Measurements from ENCODE around the gene HS3ST5.

The HS3ST5 gene

GRCh38 chr6:114339706-114340105 lies 3.1 kb downstream of the HS3ST5 start:
- Histone ChIP-seq H3K36me3 (ENCODE audit: control insufficient read depth in 1 of 2, insufficient read depth in 2 of 2, low read depth in 1 of 2, low read length in 2 of 2) (no peaks in the 10 kb centered on the region), H2AFZ (ENCODE audit: low read depth, low read length) (no peak overlapping the region), H3K27me3 (ENCODE audit: control insufficient read depth in 1 of 2, insufficient read depth in 1 of 2, low read length in 2 of 2) (peaks cover 0 to 26% of the 10 kb centered on the region in 2 experiments), H4K8ac (ENCODE audit: low read length) (no peak overlapping the region), H2BK5ac (ENCODE audit: low read depth, low read length, poor library complexity, severe bottlenecking) (no peak overlapping the region), H4K91ac (ENCODE audit: low read length) (no peak overlapping the region), H2AK5ac (ENCODE audit: low read length, severe bottlenecking) (no peak overlapping the region), H3K27ac (ENCODE audit: low read length, poor library complexity, severe bottlenecking) (no peak overlapping the region), H2BK12ac (ENCODE audit: low read length in 2 of 2) (no peak overlapping the region), H3K4me3 (ENCODE audit: insufficient read depth in 1 of 2, low read depth in 1 of 2, low read length in 2 of 2) (no peak overlapping the region), H2BK15ac (ENCODE audit: low read depth, poor library complexity, severe bottlenecking) (no peak overlapping the region), H2BK120ac (ENCODE audit: low read depth, low read length) (no peak overlapping the region), H3K4me2 (ENCODE audit: low read length, poor library complexity, severe bottlenecking) (peak overlapping the region; percentile 23), H3K79me1 (replicated peaks; ENCODE audit: low read length, poor library complexity, severe bottlenecking) (peaks cover 10% of the 10 kb centered on the region), H3K9ac (ENCODE audit: low read length) (peak overlapping the region; percentile 16), H3K18ac (ENCODE audit: low read depth in 1 of 2, low read length in 2 of 2) (no peak overlapping the region), H3K4ac (ENCODE audit: low read depth in 1 of 2, low read length in 2 of 2) (no peak overlapping the region), H3K14ac (ENCODE audit: low read length in 2 of 2) (no peak overlapping the region), H3K9me3 (ENCODE audit: control insufficient read depth, low read length) (no peaks in the 10 kb centered on the region), H3K4me1 (ENCODE audit: control insufficient read depth, insufficient read depth, low read depth, low read length) (peaks cover 15% of the 10 kb centered on the region), H3K23ac (ENCODE audit: low read length in 2 of 2) (no peak overlapping the region)
- peak; percentile 23 for DNase-seq
- 0% methylated on average over 1 of the region's 1 CpG for WGBS

- no peak overlapping the region for H3K14ac ChIP-seq (ENCODE audit: low read length in 2 of 2)
- H3K4me3 ChIP-seq (ENCODE audit: insufficient read depth in 1 of 2, low read depth in 1 of 2, low read length in 2 of 2) = no peak overlapping the region
- no peak overlapping the region for H2AK5ac ChIP-seq (ENCODE audit: low read length, severe bottlenecking)
- peaks cover 8% of the 10 kb centered on the region for H3K79me1 ChIP-seq (replicated peaks; ENCODE audit: low read length, poor library complexity, severe bottlenecking)
- no peak overlapping the region for H3K27ac ChIP-seq (ENCODE audit: low read length, poor library complexity, severe bottlenecking)
- no peak overlapping the region for H3K4me2 ChIP-seq (ENCODE audit: low read length, poor library complexity, severe bottlenecking)
- H2BK12ac ChIP-seq (ENCODE audit: low read length in 2 of 2) = no peak overlapping the region
- no peak overlapping the region for H3K9ac ChIP-seq (ENCODE audit: low read length)
- no peak overlapping the region for H2BK15ac ChIP-seq (ENCODE audit: low read depth, poor library complexity, severe bottlenecking)
- no peak overlapping the region for H4K91ac ChIP-seq (ENCODE audit: low read length)
- H2AFZ ChIP-seq (ENCODE audit: low read depth, low read length) = no peak overlapping the region
- no peak for DNase-seq
- H2BK5ac ChIP-seq (ENCODE audit: low read depth, low read length, poor library complexity, severe bottlenecking) = no peak overlapping the region
- H3K9me3 ChIP-seq (ENCODE audit: control insufficient read depth, low read length) = no peaks in the 10 kb centered on the region
- no peak overlapping the region for H2BK120ac ChIP-seq (ENCODE audit: low read depth, low read length)
- no peaks in the 10 kb centered on the region for H3K4me1 ChIP-seq (ENCODE audit: control insufficient read depth, insufficient read depth, low read depth, low read length)
- no peak overlapping the region for H3K4ac ChIP-seq (ENCODE audit: low read depth in 1 of 2, low read length in 2 of 2)
- H3K18ac ChIP-seq (ENCODE audit: low read depth in 1 of 2, low read length in 2 of 2) = no peak overlapping the region
- H4K8ac ChIP-seq (ENCODE audit: low read length) = no peak overlapping the region
- WGBS = 100% methylated on average over 3 of the region's 4 CpGs
- no peaks in the 10 kb centered on the region for H3K36me3 ChIP-seq (ENCODE audit: control insufficient read depth in 1 of 2, insufficient read depth in 2 of 2, low read depth in 1 of 2, low read length in 2 of 2)
- H3K23ac ChIP-seq (ENCODE audit: low read length in 2 of 2) = no peak overlapping the region
- no peaks in the 10 kb centered on the region for H3K27me3 ChIP-seq (ENCODE audit: control insufficient read depth in 1 of 2, insufficient read depth in 1 of 2, low read length in 2 of 2)
Measured at GRCh38 chr6:114334237-114334636, 8.6 kb downstream of the HS3ST5 start.

GRCh38 chr6:114327074-114327473 lies 15.7 kb downstream of the HS3ST5 start:
- H3K79me1 ChIP-seq (replicated peaks; ENCODE audit: low read length, poor library complexity, severe bottlenecking) = no peaks in the 10 kb centered on the region
- no peak overlapping the region for H3K4me3 ChIP-seq (ENCODE audit: insufficient read depth in 1 of 2, low read depth in 1 of 2, low read length in 2 of 2)
- no peak overlapping the region for H2AFZ ChIP-seq (ENCODE audit: low read depth, low read length)
- H3K14ac ChIP-seq (ENCODE audit: low read length in 2 of 2) = no peak overlapping the region
- no peak overlapping the region for H3K18ac ChIP-seq (ENCODE audit: low read depth in 1 of 2, low read length in 2 of 2)
- no peak overlapping the region for H2BK12ac ChIP-seq (ENCODE audit: low read length in 2 of 2)
- no peak overlapping the region for H4K91ac ChIP-seq (ENCODE audit: low read length)
- no peaks in the 10 kb centered on the region for H3K4me1 ChIP-seq (ENCODE audit: control insufficient read depth, insufficient read depth, low read depth, low read length)
- H3K27ac ChIP-seq (ENCODE audit: low read length, poor library complexity, severe bottlenecking) = no peak overlapping the region
- no peak overlapping the region for H3K4me2 ChIP-seq (ENCODE audit: low read length, poor library complexity, severe bottlenecking)
- DNase-seq = no peak
- no peaks in the 10 kb centered on the region for H3K9me3 ChIP-seq (ENCODE audit: control insufficient read depth, low read length)
- no peak overlapping the region for H2AK5ac ChIP-seq (ENCODE audit: low read length, severe bottlenecking)
- H3K23ac ChIP-seq (ENCODE audit: low read length in 2 of 2) = no peak overlapping the region
- no peak overlapping the region for H3K4ac ChIP-seq (ENCODE audit: low read depth in 1 of 2, low read length in 2 of 2)
- H2BK120ac ChIP-seq (ENCODE audit: low read depth, low read length) = no peak overlapping the region
- H3K9ac ChIP-seq (ENCODE audit: low read length) = no peak overlapping the region
- H2BK5ac ChIP-seq (ENCODE audit: low read depth, low read length, poor library complexity, severe bottlenecking) = no peak overlapping the region
- H4K8ac ChIP-seq (ENCODE audit: low read length) = no peak overlapping the region
- H2BK15ac ChIP-seq (ENCODE audit: low read depth, poor library complexity, severe bottlenecking) = no peak overlapping the region
- H3K27me3 ChIP-seq (ENCODE audit: control insufficient read depth in 1 of 2, insufficient read depth in 1 of 2, low read length in 2 of 2) = no peaks in the 10 kb centered on the region
- no peaks in the 10 kb centered on the region for H3K36me3 ChIP-seq (ENCODE audit: control insufficient read depth in 1 of 2, insufficient read depth in 2 of 2, low read depth in 1 of 2, low read length in 2 of 2)

GRCh38 chr6:114323784-114324183 lies 19.0 kb downstream of the HS3ST5 start:
- H2BK5ac ChIP-seq (ENCODE audit: low read depth, low read length, poor library complexity, severe bottlenecking) = no peak overlapping the region
- H3K36me3 ChIP-seq (ENCODE audit: control insufficient read depth in 1 of 2, insufficient read depth in 2 of 2, low read depth in 1 of 2, low read length in 2 of 2) = no peaks in the 10 kb centered on the region
- H2BK15ac ChIP-seq (ENCODE audit: low read depth, poor library complexity, severe bottlenecking) = no peak overlapping the region
- H2AFZ ChIP-seq (ENCODE audit: low read depth, low read length) = no peak overlapping the region
- no peak overlapping the region for H3K4ac ChIP-seq (ENCODE audit: low read depth in 1 of 2, low read length in 2 of 2)
- H3K27me3 ChIP-seq (ENCODE audit: control insufficient read depth in 1 of 2, insufficient read depth in 1 of 2, low read length in 2 of 2) = no peaks in the 10 kb centered on the region
- H3K23ac ChIP-seq (ENCODE audit: low read length in 2 of 2) = no peak overlapping the region
- no peaks in the 10 kb centered on the region for H3K4me1 ChIP-seq (ENCODE audit: control insufficient read depth, insufficient read depth, low read depth, low read length)
- no peak overlapping the region for H3K14ac ChIP-seq (ENCODE audit: low read length in 2 of 2)
- no peak overlapping the region for H4K8ac ChIP-seq (ENCODE audit: low read length)
- H3K4me3 ChIP-seq (ENCODE audit: insufficient read depth in 1 of 2, low read depth in 1 of 2, low read length in 2 of 2) = no peak overlapping the region
- no peak overlapping the region for H3K18ac ChIP-seq (ENCODE audit: low read depth in 1 of 2, low read length in 2 of 2)
- peak overlapping the region; percentile 67 for H3K27ac ChIP-seq (ENCODE audit: low read length, poor library complexity, severe bottlenecking)
- DNase-seq = no peak
- H2BK12ac ChIP-seq (ENCODE audit: low read length in 2 of 2) = no peak overlapping the region
- WGBS = 93% methylated on average over 1 of the region's 1 CpG
- H4K91ac ChIP-seq (ENCODE audit: low read length) = no peak overlapping the region
- no peaks in the 10 kb centered on the region for H3K9me3 ChIP-seq (ENCODE audit: control insufficient read depth, low read length)
- H3K9ac ChIP-seq (ENCODE audit: low read length) = no peak overlapping the region
- H2AK5ac ChIP-seq (ENCODE audit: low read length, severe bottlenecking) = peak overlapping the region; percentile 22
- no peaks in the 10 kb centered on the region for H3K79me1 ChIP-seq (replicated peaks; ENCODE audit: low read length, poor library complexity, severe bottlenecking)
- H3K4me2 ChIP-seq (ENCODE audit: low read length, poor library complexity, severe bottlenecking) = no peak overlapping the region
- H2BK120ac ChIP-seq (ENCODE audit: low read depth, low read length) = no peak overlapping the region
